Measurements from ENCODE around the gene NAP1L5.

DNA sequence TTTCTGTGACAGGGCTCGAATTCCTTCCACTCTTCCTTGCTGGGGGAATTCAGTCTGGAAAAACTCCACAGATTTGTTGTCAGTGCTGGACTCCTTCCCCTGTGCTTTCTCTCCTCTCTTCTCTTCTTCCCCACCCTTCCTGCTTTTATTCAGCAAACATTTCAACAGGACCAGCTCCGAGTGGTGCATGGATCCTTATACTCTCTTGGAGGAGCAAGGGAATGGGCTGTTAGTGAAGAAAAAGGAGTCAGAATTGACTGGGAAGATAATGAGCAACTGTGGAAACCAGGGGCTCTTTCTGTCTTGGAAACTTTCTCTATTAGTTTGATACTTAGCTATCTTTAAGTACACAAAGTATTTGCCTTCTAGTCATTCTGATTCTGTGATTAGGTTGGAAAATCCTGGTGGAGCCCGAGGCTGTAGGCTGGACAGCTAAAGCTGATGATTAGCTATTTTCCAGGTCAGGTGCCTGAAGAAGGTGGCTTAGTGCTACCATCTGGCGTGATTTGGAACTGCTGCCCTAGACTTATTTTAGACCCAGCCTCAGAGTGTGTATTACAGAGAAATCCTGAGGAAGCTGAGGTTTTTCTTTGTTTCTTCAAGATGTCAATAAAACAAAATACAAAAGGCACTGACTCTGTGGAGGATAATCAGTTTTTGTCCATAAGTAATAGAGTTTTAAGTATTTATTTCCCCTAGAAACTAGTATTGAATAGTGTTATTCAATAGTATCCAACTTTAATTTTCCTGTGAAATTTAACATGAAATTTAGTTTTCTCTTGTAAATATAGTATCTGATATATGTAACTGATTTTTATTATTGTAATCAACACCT, 38.4 kb downstream of the NAP1L5 start:
- TF ChIP-seq, protein P1, sequence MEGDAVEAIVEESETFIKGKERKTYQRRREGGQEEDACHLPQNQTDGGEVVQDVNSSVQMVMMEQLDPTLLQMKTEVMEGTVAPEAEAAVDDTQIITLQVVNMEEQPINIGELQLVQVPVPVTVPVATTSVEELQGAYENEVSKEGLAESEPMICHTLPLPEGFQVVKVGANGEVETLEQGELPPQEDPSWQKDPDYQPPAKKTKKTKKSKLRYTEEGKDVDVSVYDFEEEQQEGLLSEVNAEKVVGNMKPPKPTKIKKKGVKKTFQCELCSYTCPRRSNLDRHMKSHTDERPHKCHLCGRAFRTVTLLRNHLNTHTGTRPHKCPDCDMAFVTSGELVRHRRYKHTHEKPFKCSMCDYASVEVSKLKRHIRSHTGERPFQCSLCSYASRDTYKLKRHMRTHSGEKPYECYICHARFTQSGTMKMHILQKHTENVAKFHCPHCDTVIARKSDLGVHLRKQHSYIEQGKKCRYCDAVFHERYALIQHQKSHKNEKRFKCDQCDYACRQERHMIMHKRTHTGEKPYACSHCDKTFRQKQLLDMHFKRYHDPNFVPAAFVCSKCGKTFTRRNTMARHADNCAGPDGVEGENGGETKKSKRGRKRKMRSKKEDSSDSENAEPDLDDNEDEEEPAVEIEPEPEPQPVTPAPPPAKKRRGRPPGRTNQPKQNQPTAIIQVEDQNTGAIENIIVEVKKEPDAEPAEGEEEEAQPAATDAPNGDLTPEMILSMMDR (conservative IDR thresholded peaks at IDR 0.05; ENCODE audit: low read depth, low read length): peak; percentile 83
- TF ChIP-seq EZH2 (IDR thresholded peaks at IDR 0.05; ENCODE audit: low read length, unreplicated experiment): no peak
- no peak for TF ChIP-seq EZH2phosphoT487 (IDR thresholded peaks at IDR 0.05; ENCODE audit: borderline replicate concordance, low read length)
